Measurements from ENCODE around the gene SCAF4. TPM values are rescaled to one million over a fixed set of nuclear protein-coding genes. Genes with fewer than 3 reads are reported as not detected.
A peak's percentile ranks its signal among the peaks of the same experiment; 100 is the strongest.

Gene SCAF4
- total RNA-seq, 1 donor from 2014 or later, result 14.2 TPM

DNA sequence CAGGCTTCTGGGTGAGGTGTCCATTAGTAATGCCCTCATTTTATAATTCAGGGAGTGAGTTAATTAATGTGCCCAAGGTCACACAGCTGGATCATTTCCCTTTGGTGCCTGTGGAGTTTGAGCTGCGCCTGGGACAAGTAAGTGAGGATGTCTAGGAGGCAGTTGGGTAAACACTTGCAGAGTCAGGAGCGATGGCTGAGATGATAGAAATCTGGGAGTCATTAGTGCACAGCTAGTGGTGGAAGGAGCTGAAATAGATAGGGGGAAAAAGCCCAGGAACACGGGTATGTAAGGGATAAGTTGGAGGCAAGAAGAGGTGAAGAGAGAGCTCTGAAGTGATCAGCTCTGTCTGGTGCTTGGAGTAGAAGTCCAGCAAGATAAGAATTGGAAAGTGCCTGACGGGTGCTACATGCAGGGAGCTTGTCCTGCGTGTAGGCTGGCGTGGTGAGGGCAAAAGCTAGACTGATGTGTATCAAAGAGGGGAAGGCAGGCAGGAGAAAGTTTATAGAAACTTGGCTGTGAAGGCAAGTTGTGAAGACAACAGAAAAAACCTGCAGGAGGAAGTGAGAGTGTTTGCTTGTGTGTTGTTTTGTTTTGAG, 1.7 kb upstream of the SCAF4 start:
- Histone ChIP-seq H3K4me3 (ENCODE audit: low read depth, low read length) (no peak overlapping the region), H3K36me3 (ENCODE audit: control insufficient read depth, insufficient read depth, low read length) (no peaks in the 10 kb centered on the region), H3K27me3 (ENCODE audit: control insufficient read depth, insufficient read depth, low read length) (no peaks in the 10 kb centered on the region)
- TF ChIP-seq, protein P1, sequence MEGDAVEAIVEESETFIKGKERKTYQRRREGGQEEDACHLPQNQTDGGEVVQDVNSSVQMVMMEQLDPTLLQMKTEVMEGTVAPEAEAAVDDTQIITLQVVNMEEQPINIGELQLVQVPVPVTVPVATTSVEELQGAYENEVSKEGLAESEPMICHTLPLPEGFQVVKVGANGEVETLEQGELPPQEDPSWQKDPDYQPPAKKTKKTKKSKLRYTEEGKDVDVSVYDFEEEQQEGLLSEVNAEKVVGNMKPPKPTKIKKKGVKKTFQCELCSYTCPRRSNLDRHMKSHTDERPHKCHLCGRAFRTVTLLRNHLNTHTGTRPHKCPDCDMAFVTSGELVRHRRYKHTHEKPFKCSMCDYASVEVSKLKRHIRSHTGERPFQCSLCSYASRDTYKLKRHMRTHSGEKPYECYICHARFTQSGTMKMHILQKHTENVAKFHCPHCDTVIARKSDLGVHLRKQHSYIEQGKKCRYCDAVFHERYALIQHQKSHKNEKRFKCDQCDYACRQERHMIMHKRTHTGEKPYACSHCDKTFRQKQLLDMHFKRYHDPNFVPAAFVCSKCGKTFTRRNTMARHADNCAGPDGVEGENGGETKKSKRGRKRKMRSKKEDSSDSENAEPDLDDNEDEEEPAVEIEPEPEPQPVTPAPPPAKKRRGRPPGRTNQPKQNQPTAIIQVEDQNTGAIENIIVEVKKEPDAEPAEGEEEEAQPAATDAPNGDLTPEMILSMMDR (IDR thresholded peaks at IDR 0.05; ENCODE audit: insufficient read depth, low read length, poor library complexity, severe bottlenecking), result no peak
- no peak for DNase-seq (ENCODE audit: low read depth)

DNA sequence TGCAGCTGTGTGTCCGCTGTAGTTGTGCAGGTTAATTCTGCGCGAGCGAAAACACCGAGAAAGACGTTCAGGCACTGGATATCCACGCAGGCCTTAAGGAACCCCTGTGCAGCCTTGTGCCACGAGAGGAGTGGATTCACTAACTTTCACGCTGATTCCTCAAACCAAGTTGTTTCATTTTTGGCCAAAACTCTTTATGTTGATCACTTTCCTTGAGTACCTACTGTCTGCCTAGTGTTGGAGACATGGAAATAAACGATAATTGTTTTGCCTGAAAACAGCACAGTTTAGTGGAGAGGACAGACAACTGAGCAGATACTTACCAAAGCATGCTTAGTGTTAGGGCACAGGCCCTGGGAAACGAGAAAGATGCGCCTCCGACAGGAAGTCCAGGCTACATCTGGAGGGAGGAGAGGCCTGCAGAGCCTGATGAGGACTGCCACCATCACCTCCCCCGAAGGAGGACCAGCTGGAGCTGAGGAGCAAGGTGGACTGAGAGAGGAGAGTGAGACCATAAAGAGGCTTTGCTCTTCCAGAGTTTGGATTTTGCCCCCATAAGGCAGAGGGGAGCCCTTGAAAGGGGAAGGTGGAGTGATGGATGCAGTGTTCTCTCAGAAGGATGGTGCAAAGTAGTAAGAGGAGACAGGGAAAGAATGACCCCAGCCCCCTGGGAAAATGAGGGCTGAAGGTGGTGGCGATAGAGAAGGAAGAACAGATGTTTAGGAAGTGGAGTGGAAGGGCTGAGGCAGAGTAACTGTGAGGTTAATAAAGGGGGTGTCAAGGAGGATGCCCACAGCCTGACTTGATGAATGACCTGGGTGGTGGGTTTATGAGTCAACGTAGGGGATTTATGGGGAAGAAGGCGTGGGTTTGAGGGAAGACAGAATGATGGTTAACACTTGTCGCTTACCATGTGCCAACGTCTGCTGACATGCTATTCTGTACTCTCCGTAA, 956 bp upstream of the SCAF4 start:
- Histone ChIP-seq H3K36me3 (ENCODE audit: control insufficient read depth, insufficient read depth, low read length) (no peaks in the 10 kb centered on the region), H3K4me3 (ENCODE audit: low read depth, low read length) (peak overlapping the region; percentile 61), H3K27me3 (ENCODE audit: control insufficient read depth, insufficient read depth, low read length) (no peaks in the 10 kb centered on the region)
- TF ChIP-seq, protein P1 (IDR thresholded peaks at IDR 0.05; ENCODE audit: insufficient read depth, low read length, poor library complexity, severe bottlenecking), result no peak
- DNase-seq (ENCODE audit: low read depth), result no peak

DNA sequence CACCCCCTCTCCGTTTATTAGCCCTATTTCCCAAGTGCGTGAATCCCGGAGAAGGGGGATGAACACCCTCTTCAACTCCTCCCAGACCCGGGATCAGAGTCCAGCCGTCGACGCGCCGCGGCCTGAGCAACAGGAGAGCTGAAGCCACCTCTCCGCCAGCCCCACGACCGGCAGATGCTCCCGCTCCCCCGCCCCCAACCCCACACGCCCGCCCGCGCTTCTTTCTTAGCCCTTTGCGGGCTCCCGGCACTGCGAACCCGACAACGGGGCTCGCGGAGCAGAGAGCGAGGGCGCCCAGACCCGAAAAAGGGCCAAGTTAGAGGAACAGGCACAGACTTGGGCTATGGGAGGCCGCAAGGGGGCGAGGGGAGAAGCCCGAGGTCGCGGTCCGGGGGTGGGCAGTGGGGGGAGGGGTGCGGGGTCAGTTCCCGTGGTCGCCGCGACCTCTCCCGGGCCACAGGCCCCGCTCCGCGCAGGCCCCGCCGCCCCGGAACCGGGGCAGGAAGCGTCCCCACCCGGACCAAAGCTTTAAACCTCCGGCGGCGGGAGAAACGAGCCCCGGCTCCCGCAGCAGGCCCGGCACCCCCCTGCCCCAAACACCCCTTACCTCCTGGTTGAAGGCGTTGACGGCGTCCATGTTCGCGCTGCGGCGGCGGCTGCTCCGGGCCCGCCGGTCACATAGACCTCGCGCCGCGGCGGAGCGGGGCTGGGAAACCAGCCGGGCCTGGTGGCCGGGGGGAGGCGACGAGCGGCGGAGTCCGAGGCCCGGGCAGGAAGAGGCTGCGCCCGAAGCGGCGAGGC, 662 bp downstream of the SCAF4 start:
- H3K4me3 ChIP-seq (ENCODE audit: low read depth, low read length), result peak overlapping the region; percentile 72
- no peaks in the 10 kb centered on the region for H3K36me3 ChIP-seq (ENCODE audit: control insufficient read depth, insufficient read depth, low read length)
- TF ChIP-seq, protein P1 (IDR thresholded peaks at IDR 0.05; ENCODE audit: insufficient read depth, low read length, poor library complexity, severe bottlenecking), result peak; percentile 25
- no peak for DNase-seq (ENCODE audit: low read depth)
- no peaks in the 10 kb centered on the region for H3K27me3 ChIP-seq (ENCODE audit: control insufficient read depth, insufficient read depth, low read length)

DNA sequence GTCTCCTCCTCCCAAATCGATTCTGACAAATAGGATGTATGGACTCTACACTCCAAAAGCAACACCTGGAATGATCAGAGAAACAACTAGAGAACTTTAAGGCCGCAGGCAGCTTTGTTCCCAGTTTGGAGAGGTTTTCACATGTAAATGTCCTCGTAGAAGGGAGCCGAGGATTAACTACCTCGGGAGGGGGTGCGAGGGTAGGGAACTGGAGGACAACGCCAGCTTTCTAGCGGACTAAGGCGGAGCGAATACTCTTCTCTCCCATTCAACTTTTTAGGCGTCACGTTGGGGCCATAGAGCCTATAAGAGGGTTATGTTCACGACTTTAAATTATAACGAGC, 1.2 kb downstream of the SCAF4 start:
- no peaks in the 10 kb centered on the region for H3K27me3 ChIP-seq (ENCODE audit: control insufficient read depth, insufficient read depth, low read length)
- no peaks in the 10 kb centered on the region for H3K36me3 ChIP-seq (ENCODE audit: control insufficient read depth, insufficient read depth, low read length)
- DNase-seq (ENCODE audit: low read depth), result no peak
- TF ChIP-seq, protein P1 (IDR thresholded peaks at IDR 0.05; ENCODE audit: insufficient read depth, low read length, poor library complexity, severe bottlenecking), result no peak
- peak overlapping the region; percentile 72 for H3K4me3 ChIP-seq (ENCODE audit: low read depth, low read length)

DNA sequence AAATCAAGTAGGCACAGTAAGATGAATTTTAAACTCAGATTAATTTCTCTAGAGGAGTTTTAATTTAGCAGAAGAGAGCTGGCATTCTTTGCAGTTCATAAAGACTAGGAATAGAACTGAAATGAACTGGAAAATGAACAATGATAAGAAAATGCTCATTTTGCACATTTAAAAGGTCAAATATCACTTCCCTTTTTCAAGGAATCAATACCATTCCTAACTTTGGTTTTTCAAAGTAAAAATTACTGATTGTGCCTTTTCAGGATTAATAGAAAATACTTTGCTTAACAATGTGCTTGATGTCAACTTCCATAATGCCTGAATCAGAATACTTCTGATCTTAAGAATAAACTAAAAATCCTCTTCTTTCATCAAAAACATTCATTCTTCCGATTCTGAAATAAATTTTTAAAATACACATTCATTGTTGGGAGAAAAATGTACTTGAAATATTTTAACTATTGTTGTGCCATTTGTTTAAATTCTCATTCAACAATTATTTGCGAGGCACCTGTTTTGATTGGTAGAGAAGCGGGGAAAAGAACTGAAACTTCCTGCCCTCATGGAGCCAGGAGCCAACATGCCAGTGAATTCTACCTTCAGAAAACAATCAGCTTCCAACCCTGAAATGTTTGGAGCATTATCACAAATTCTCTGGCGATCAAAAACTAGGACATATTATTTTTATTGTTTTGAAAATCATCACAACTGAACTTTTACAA, 2.1 kb downstream of the SCAF4 start:
- TF ChIP-seq, protein P1 (IDR thresholded peaks at IDR 0.05; ENCODE audit: insufficient read depth, low read length, poor library complexity, severe bottlenecking), result no peak
- DNase-seq (ENCODE audit: low read depth), result no peak
- peak overlapping the region; percentile 72 for H3K4me3 ChIP-seq (ENCODE audit: low read depth, low read length)
- no peaks in the 10 kb centered on the region for H3K27me3 ChIP-seq (ENCODE audit: control insufficient read depth, insufficient read depth, low read length)
- no peaks in the 10 kb centered on the region for H3K36me3 ChIP-seq (ENCODE audit: control insufficient read depth, insufficient read depth, low read length)
